Measurements from ENCODE around the gene C16orf54. TPM values are rescaled to one million over a fixed set of nuclear protein-coding genes. Genes with fewer than 3 reads are reported as not detected.

The C16orf54 gene
- total and polyA plus RNA-seq, 9 of the 15 experiments (the other 6 are each of a cell fraction or from before 2014, with no cell fraction given): 0.09 TPM; not detected in 8

DNA sequence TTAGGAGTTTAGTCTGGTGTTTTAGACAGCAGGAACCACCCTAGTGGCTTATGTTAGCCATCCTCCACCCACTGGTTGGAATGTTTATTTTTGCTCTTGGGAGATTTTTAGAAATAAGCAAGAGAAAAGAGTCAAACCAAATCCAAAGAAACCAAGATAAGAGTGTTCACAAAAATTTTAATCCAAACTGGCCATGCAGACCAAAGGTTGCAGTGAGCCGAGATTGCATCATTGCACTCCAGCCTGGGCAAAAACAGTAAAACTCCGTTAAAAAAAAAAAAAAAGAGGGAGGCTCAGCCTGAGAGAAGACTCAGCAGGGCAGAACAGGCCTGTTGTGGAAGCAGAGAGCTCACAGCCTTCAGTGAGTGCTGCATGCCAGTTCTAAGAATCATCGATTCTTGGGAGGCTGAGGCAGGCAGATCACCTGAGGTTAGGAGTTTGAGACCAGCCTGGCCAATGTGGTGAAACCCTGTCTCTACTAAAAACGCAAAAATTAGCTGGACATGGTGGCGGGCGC is 12.2 kb upstream of the C16orf54 start:
- no peak overlapping the region for H3K4me2 ChIP-seq (ENCODE audit: insufficient read depth, low read length)
- no peaks in the 10 kb centered on the region for H3K36me3 ChIP-seq (ENCODE audit: control insufficient read depth, insufficient read depth, low read length)
- H3K9ac ChIP-seq (ENCODE audit: insufficient read depth in 1 of 2, low read depth in 2 of 2, low read length in 2 of 2): no peak overlapping the region
- H3K27ac ChIP-seq (ENCODE audit: extremely low read depth, low read depth, low read length): no peak overlapping the region
- ChIA-PET POLR2A (interaction anchor here (1.1 kb wide), 1 partner anchor 46 kb away, joined by 3 read pairs; no protein-coding TSS in a partner anchor), CTCF (ENCODE audit: low intra/inter-chr PET ratio) (no interaction called here)
- peaks cover 0 to 3% of the 10 kb centered on the region in 2 experiments; a peak in 1 of 5 replicates for H3K4me1 ChIP-seq (replicated peaks in 1 of 2; ENCODE audit: control insufficient read depth in 2 of 2, insufficient read depth in 2 of 2, low read length in 2 of 2)
- no peaks in the 10 kb centered on the region for H3K79me2 ChIP-seq (ENCODE audit: control insufficient read depth, insufficient read depth, low read length)
- 38% methylated on average over 5 of the region's 6 CpGs for WGBS (ENCODE audit: insufficient coverage, low coverage, missing lambda C conversion rate)
- in situ Hi-C loops (cut with MboI) (no loop called here), intact Hi-C loops (cut with micrococcal nuclease) (no loop called here)
- DNase-seq (ENCODE audit: extremely low read depth in 1 of 4, low spot score in 3 of 4) (no peak), FAIRE-seq (no peak), ATAC-seq (peak; percentile 67)
- no peaks in the 10 kb centered on the region for H4K20me1 ChIP-seq (replicated peaks; ENCODE audit: control insufficient read depth, insufficient read depth, low read length)
- H3K9me1 ChIP-seq (ENCODE audit: control insufficient read depth, insufficient read depth, low read length): no peaks in the 10 kb centered on the region
- no peak overlapping the region for H2AFZ ChIP-seq (ENCODE audit: low read depth, low read length)
- BruUV-seq (replicated peaks): no TSS peak
- H3K27me3 ChIP-seq (ENCODE audit: control insufficient read depth in 2 of 2, insufficient read depth in 2 of 2, low read length in 2 of 2): no peaks in the 10 kb centered on the region
- no peaks in the 10 kb centered on the region for H3K9me3 ChIP-seq (replicated peaks; ENCODE audit: control insufficient read depth, insufficient read depth, low read depth, low read length)
- H3K4me3 ChIP-seq: no peak overlapping the region
- TF ChIP-seq JUND (IDR thresholded peaks at IDR 0.05; ENCODE audit: borderline replicate concordance, low read depth, low read length): peak; percentile 17; the same call in 1 of the 2 replicates
- no peak for TF ChIP-seq JUND (tag; IDR thresholded peaks at IDR 0.05; ENCODE audit: borderline replicate concordance, low read depth, low read length)
- 0 out of 2 replicates have a peak, but pooled peaks have one; percentile 15 for TF ChIP-seq L3MBTL2 (IDR thresholded peaks at IDR 0.05)
- TF ChIP-seq, protein P1, sequence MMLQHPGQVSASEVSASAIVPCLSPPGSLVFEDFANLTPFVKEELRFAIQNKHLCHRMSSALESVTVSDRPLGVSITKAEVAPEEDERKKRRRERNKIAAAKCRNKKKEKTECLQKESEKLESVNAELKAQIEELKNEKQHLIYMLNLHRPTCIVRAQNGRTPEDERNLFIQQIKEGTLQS (IDR thresholded peaks at IDR 0.05): peak; percentile 91
- TF ChIP-seq, protein P1 (CRISPR knock-in tag; conservative IDR thresholded peaks at IDR 0.05): no peak
- TF ChIP-seq SOX6 (IDR thresholded peaks at IDR 0.05): no peak
- TF ChIP-seq, protein P2, sequence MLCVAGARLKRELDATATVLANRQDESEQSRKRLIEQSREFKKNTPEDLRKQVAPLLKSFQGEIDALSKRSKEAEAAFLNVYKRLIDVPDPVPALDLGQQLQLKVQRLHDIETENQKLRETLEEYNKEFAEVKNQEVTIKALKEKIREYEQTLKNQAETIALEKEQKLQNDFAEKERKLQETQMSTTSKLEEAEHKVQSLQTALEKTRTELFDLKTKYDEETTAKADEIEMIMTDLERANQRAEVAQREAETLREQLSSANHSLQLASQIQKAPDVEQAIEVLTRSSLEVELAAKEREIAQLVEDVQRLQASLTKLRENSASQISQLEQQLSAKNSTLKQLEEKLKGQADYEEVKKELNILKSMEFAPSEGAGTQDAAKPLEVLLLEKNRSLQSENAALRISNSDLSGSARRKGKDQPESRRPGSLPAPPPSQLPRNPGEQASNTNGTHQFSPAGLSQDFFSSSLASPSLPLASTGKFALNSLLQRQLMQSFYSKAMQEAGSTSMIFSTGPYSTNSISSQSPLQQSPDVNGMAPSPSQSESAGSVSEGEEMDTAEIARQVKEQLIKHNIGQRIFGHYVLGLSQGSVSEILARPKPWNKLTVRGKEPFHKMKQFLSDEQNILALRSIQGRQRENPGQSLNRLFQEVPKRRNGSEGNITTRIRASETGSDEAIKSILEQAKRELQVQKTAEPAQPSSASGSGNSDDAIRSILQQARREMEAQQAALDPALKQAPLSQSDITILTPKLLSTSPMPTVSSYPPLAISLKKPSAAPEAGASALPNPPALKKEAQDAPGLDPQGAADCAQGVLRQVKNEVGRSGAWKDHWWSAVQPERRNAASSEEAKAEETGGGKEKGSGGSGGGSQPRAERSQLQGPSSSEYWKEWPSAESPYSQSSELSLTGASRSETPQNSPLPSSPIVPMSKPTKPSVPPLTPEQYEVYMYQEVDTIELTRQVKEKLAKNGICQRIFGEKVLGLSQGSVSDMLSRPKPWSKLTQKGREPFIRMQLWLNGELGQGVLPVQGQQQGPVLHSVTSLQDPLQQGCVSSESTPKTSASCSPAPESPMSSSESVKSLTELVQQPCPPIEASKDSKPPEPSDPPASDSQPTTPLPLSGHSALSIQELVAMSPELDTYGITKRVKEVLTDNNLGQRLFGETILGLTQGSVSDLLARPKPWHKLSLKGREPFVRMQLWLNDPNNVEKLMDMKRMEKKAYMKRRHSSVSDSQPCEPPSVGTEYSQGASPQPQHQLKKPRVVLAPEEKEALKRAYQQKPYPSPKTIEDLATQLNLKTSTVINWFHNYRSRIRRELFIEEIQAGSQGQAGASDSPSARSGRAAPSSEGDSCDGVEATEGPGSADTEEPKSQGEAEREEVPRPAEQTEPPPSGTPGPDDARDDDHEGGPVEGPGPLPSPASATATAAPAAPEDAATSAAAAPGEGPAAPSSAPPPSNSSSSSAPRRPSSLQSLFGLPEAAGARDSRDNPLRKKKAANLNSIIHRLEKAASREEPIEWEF (CRISPR knock-in tag; IDR thresholded peaks at IDR 0.05): no peak
- TF ChIP-seq SMARCC2 (IDR thresholded peaks at IDR 0.05; ENCODE audit: low read depth): no peak
